ENCODE measurements around the gene NFIX. TPM values are rescaled to one million over a fixed set of nuclear protein-coding genes. Genes with fewer than 3 reads are reported as not detected.

Gene NFIX
- total RNA-seq, 1 donor from 2014 or later: 6.7 TPM

GRCh38 chr19:13139633-13140311, 144.5 kb downstream of the NFIX start:
- H3K27me3 ChIP-seq (ENCODE audit: control insufficient read depth, insufficient read depth, low read length): no peaks in the 10 kb centered on the region
- H3K4me3 ChIP-seq (ENCODE audit: low read depth, low read length): no peak overlapping the region
- no peak for DNase-seq (ENCODE audit: low read depth)
- peaks cover 2% of the 10 kb centered on the region for H3K36me3 ChIP-seq (ENCODE audit: control insufficient read depth, insufficient read depth, low read length)
- no peak for TF ChIP-seq CTCF (IDR thresholded peaks at IDR 0.05; ENCODE audit: insufficient read depth, low read length, poor library complexity, severe bottlenecking)

- Histone ChIP-seq H3K4me3 (ENCODE audit: low read depth, low read length) (no peak overlapping the region), H3K27me3 (ENCODE audit: control insufficient read depth, insufficient read depth, low read length) (no peaks in the 10 kb centered on the region), H3K36me3 (ENCODE audit: control insufficient read depth, insufficient read depth, low read length) (peaks cover 5% of the 10 kb centered on the region)
- TF ChIP-seq CTCF (IDR thresholded peaks at IDR 0.05; ENCODE audit: insufficient read depth, low read length, poor library complexity, severe bottlenecking): no peak
- no peak for DNase-seq (ENCODE audit: low read depth)
Measured at GRCh38 chr19:13146763-13147563, 151.7 kb downstream of the NFIX start.

Other genes with a start within 250 kb of the NFIX start
- gene BEST2, start 243.7 kb upstream of the NFIX start, total RNA-seq: not detected in 2 replicates
- gene HOOK2, start 219.9 kb upstream of the NFIX start, total RNA-seq: 38.7 and 44.1 TPM in 2 replicates
- gene JUNB, start 204.0 kb upstream of the NFIX start, total RNA-seq: 395 and 431 TPM in 2 replicates
- 366 and 396 TPM in 2 replicates for gene PRDX2, start 193.7 kb upstream of the NFIX start, total RNA-seq
- gene THSD8, start 193.4 kb upstream of the NFIX start, total RNA-seq: not detected in 2 replicates
- gene RNASEH2A, start 188.9 kb upstream of the NFIX start, total RNA-seq: 17.0 and 24.8 TPM in 2 replicates
- 0.21 TPM in 1 of 2 replicates, not detected in the other for gene RTBDN, start 160.9 kb upstream of the NFIX start, total RNA-seq
- 0.88 and 2.4 TPM in 2 replicates for gene MAST1, start 157.0 kb upstream of the NFIX start, total RNA-seq
- gene DNASE2, start 114.0 kb upstream of the NFIX start, total RNA-seq: 38.5 and 44.4 TPM in 2 replicates
- not detected in 2 replicates for gene KLF1, start 108.3 kb upstream of the NFIX start, total RNA-seq
- 35.2 and 43.9 TPM in 2 replicates for gene GCDH, start 104.3 kb upstream of the NFIX start, total RNA-seq
- 0.13 and 0.48 TPM in 2 replicates for gene SYCE2, start 76.2 kb upstream of the NFIX start, total RNA-seq
- 90.6 and 93.7 TPM in 2 replicates for gene FARSA, start 61.8 kb upstream of the NFIX start, total RNA-seq
- 936 and 958 TPM in 2 replicates for gene CALR, start 56.9 kb upstream of the NFIX start, total RNA-seq
- 138 and 146 TPM in 2 replicates for gene RAD23A, start 49.6 kb upstream of the NFIX start, total RNA-seq
- 60.1 and 78.0 TPM in 2 replicates for gene GADD45GIP1, start 38.3 kb upstream of the NFIX start, total RNA-seq
- not detected in 2 replicates for gene DAND5, start 25.9 kb upstream of the NFIX start, total RNA-seq
- 3.3 and 5.3 TPM in 2 replicates for gene LYL1, start 107.4 kb downstream of the NFIX start, total RNA-seq
- gene TRMT1, start 121.3 kb downstream of the NFIX start, total RNA-seq: 69.4 and 74.7 TPM in 2 replicates
- gene NACC1, start 122.8 kb downstream of the NFIX start, total RNA-seq: 66.1 and 87.8 TPM in 2 replicates
- 66.2 and 70.2 TPM in 2 replicates for gene STX10, start 154.9 kb downstream of the NFIX start, total RNA-seq
- gene IER2, start 154.9 kb downstream of the NFIX start, total RNA-seq: 130 and 169 TPM in 2 replicates